Gastrocnemius medialis (tissue), 4 donors: Measurements from ENCODE around the gene PXDN.

Source experiments
- POLR2A ChIP-seq, 2 donors: fragments of 450-650 bp; IDR thresholded peaks; one replicate each; pipeline ENCODE4 v1.6.1; 2017; ENCODE audit warnings: antibody characterized with exemption in 2 of 2, mild to moderate bottlenecking in 2 of 2, moderate library complexity in 2 of 2
- TF ChIP-seq, protein P1 (sequence below), 5 experiments: fragments of 450-650 bp in 3 of 5; fragments of 200-600 bp in 2 of 5; sonication (generic) in 2 of 5; IDR thresholded peaks in 4 of 5; conservative IDR thresholded peaks in 1 of 5; 1 replicate in 4 of 5; 2 replicates in 1 of 5; pipeline ENCODE4 v1.5.1; 2016 to 2019; ENCODE audit warnings: antibody characterized with exemption in 5 of 5, mild to moderate bottlenecking in 3 of 5, moderate library complexity in 3 of 5

DNA sequence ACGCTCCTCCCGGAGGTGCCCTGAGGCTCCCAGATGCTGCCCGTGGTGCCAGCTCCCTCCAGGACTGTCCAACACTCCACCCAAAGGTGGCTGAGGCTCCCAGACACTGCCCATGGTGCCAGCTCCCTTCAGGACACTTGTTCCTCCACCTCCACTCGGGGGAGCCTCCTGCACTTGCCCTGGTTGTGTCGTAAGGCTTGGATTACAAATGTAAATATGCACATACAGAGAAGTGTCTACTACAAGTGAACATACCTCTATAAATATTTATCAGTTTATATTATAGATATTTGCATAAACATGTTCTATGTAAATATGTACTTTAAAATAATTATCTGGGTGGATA is 143.3 kb downstream of the PXDN start:
- TF ChIP-seq, protein P1, sequence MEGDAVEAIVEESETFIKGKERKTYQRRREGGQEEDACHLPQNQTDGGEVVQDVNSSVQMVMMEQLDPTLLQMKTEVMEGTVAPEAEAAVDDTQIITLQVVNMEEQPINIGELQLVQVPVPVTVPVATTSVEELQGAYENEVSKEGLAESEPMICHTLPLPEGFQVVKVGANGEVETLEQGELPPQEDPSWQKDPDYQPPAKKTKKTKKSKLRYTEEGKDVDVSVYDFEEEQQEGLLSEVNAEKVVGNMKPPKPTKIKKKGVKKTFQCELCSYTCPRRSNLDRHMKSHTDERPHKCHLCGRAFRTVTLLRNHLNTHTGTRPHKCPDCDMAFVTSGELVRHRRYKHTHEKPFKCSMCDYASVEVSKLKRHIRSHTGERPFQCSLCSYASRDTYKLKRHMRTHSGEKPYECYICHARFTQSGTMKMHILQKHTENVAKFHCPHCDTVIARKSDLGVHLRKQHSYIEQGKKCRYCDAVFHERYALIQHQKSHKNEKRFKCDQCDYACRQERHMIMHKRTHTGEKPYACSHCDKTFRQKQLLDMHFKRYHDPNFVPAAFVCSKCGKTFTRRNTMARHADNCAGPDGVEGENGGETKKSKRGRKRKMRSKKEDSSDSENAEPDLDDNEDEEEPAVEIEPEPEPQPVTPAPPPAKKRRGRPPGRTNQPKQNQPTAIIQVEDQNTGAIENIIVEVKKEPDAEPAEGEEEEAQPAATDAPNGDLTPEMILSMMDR (IDR thresholded peaks at IDR 0.05 in 4 of 5, conservative IDR thresholded peaks at IDR 0.05 in 1 of 5), result no peak
- no peak for TF ChIP-seq POLR2A (IDR thresholded peaks at IDR 0.05)
